NCI-H2227 (cell line): ENCODE measurements around the gene MLXIPL.
"Not testable (repeated sequence)": the region's sequence is repeated elsewhere in the genome, so short reads cannot be mapped to it uniquely, and the experiment has no call there.

ENCODE experiments used
- DNase-seq: peaks from one replicate; lab custom pipeline; 2025; ENCODE audit not compliant: unreplicated experiment; lab: John Stamatoyannopoulos, UW

Gene MLXIPL

DNA sequence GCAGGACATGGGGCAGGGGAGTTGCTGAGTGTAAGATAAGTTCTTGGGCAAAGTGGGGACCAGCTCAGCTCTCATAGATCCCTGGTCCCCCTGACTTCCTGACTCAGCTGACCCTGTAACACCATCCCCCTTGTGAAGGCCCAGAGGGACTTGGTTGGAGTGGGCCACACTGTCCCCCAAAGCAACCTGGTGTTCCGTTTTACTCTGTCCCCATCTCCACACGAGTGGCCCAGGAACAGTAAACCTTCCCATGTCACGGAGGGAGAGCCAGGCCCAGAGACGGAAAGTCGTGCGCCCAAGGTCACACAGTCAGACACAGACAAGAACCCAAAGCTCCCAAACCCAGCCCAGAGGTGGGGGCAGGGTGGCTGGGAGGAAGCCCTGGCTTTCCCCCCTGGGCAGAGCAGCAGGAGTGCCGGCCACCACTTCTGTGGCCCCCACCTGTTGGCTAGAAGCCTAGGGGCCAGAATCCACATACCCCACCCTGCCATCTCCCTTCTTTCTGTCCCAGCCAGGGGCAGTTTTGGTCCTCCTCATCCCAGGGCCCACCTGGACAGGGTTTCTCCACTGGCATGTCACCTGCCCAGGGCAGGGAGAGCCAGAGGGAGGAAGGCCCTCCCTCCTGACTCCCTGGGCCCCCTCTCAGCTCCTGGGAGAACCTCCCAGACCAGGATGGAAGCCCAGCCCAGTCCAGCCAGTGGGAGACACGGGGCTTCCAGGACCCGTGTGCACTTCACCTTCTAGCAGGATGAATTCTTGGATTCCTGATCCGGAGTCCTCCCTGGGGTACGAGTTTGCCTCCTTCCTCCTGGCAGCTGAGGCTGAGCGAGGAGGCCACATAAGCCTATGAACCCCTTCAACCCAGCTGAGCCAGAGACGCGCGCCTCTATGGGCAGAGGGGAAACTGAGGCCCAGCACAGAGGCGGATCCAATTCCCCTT is 22.7 kb upstream of the MLXIPL start:
- no peak for DNase-seq

- no peak for DNase-seq
Measured at GRCh38 chr7:73645643-73646174, 21.4 kb upstream of the MLXIPL start.

DNA sequence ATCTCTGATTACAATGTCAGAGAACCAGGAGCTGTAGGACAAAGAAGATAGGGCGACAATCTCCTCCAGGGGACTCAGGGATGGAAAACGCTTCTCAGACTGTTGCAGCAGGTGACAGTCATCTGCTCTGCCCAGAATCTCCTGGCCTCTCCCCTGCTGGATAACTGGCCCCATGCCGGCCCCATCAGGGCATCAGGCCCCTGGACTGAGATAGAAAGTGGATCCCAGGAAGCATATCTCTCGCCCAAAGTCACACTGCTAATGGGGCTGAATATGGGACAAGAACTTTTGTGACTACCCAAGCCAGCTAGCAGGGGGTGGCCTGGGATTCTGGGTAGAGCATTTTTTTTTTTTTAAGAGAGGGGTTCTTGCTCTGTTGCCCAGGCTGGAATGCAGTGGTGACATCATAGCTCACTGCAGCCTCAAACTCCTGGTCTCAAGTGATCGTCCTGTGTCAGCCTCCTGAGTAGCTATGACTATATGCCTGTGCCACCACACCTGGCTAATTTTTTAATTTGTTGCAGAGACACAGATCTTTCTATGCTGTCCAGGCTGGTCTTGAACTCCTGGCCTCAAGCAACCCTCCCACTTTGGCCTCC is 20.5 kb upstream of the MLXIPL start:
- DNase-seq = no peak

- DNase-seq = no peak
Measured at GRCh38 chr7:73642834-73643233, 18.5 kb upstream of the MLXIPL start.

DNA sequence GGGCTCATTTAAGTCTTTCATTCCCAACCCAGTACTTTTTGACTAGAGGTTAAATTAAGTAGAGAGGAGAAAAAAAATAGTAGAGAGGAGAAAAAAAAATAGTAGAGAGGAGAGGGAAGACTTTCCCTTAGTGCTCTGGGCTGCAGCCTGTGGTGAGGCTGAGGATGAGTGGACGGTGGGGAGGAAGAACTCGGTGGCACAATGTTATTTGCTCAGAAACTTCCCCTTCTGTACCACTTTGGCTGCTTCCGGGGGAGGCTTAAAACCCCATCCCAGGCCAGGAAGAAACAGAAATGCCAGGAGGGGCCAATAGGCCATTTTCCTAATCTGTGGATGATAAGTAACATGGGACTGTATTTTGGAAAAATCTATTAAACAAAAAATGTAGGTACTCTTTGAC is 14.6 kb upstream of the MLXIPL start:
- DNase-seq = no peak

DNA sequence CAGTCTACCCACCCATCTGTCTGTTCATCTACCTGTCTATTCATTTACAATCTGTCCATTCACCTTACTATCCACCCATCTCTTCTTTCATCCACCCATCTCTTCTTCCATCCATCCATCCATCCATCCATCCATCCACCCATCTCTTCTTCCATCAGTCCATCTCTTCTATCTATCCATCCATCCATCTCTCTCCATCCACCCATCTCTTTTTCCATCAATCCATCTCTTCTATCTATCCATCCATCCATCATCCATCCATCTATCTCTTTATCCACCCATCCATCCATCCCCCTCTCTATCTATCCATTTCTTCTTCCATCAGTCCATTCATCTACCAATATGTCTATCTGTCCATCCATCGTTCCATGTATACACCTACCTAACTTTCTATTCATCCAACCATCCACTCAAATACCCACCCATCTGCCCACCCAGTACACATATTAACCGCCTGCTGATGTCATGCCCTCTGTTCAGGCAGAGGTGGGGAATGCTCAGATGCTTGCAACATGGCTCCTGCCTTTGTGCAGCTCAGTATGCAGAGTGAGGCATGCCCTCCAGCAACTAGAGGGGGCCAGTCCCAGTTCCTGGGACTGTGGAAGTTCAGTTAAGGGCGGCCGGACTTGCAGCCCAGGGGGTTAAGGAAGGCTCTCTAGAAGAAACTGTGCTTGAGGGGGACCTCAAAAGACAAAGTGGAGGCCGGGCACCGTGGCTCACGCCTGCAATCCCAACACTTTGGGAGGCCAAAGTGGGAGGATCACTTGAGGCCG is 11.3 kb upstream of the MLXIPL start:
- no peak for DNase-seq

DNA sequence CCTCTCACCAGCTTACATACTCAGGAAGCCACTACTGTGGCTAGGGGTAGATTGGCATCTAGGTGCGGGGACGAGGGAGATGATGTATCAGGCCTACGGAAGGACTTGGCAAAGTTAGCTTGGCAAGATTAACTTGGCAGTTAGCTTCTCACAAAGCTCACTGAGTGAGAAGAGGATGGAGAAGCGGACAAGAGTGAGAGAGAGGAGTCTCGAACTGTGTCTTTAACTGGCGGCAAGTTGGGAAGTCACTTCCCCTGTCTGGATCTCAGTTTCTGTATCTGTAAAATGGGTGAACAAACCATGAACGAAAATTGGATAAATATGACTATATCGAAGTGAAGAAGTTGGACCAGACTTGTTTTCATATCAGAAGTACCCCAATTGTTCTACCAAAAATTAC is 9.5 kb upstream of the MLXIPL start:
- no peak for DNase-seq

GRCh38 chr7:73633323-73633722 is 9.0 kb upstream of the MLXIPL start:
- DNase-seq = no peak

GRCh38 chr7:73631558-73631957 is 7.2 kb upstream of the MLXIPL start:
- DNase-seq = no peak

- DNase-seq = no peak
Measured at GRCh38 chr7:73628504-73628903, 4.2 kb upstream of the MLXIPL start.

- no peak for DNase-seq
Measured at GRCh38 chr7:73626814-73627213, 2.5 kb upstream of the MLXIPL start.

- no peak for DNase-seq
Measured at GRCh38 chr7:73625276-73625675, 954 bp upstream of the MLXIPL start.

GRCh38 chr7:73624669-73625001 is 313 bp upstream of the MLXIPL start:
- no peak for DNase-seq

DNA sequence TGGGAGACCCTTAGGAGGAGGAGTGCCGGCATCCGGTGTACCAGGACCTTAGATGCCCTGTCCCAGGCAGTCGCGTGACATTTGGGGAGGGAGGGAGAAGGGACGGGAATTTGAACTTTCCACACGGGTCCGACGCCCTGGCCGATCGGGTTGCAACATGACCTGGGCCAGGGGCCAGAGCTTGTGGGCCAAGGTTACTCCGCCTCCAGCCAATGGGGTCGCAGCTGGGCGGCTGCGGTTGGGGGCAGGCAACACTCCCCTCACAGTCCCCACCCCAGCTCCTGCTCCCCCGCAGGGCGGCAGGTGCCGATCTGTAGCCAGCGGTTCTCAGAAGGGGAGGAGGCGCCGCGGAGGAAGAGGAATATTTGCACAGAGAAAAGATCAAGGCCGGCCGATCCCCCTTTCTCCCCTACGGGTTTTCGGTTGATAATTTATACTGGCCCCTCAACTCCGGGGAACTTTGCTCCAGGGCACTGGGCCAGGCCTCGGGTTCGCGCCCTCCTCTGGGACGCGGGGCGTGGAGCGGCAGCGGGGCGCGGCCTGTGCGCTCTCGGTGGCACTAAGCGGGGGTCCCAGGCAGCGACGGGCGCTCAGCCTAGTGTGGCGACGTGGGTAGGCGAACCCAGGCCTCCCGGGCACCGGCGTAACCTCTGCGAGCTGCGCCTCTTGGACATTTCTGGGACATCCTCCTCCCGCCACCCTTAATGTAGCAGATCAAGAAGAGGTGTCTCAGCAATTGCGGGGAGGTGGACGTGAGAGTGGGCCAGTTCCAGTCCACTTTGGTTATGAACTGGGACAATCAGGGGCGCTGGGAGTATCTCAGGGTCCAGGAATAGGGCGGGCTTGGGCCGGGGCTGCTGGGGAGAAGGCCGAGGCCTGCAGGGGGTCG is 1.2 kb downstream of the MLXIPL start:
- DNase-seq = no peak

- no peak for DNase-seq
Measured at GRCh38 chr7:73622527-73622908, 1.8 kb downstream of the MLXIPL start.

DNA sequence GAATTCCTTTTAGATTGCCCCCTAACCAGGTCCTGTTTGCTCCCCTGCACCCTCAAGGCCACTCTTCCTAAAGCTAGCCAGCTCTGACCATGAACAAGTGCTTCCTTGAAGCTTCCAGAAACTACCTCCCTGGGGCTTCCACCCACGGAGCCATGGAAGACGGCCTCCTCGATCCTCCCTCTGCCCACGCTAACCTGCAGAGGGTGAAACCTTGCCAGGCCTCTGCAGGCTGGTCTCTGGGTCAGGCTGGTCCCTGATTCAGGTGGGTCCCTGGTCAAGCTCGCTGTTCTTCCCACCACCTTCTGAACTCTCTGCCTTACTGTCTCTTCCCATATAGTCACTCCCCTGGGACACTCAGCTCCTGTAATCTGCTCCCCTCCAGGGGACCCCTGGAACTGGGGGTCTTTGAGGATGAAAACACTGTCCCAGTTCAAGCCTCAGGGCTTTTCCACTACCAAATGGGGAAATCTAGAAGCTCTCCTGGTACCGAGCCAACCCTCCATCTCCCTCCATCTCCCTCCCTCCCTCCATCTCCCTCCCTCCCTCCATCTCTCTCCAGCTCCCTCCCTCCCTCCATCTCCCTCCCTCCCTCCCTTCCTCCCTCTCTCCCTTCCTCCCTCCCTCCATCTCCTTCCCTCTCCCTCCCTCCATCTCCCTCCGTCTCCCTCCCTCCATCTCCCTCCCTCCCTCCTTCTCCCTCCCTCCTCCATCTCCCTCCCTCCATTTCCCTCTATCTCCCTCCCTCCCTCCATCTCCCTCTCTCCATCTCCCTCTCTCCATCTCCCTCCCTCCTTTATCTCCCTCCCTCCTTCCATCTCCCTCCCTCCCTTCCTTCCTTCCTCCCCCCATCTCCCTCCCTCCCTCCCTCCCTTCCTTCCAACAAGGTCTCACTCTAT is 2.9 kb downstream of the MLXIPL start:
- no peak for DNase-seq

DNA sequence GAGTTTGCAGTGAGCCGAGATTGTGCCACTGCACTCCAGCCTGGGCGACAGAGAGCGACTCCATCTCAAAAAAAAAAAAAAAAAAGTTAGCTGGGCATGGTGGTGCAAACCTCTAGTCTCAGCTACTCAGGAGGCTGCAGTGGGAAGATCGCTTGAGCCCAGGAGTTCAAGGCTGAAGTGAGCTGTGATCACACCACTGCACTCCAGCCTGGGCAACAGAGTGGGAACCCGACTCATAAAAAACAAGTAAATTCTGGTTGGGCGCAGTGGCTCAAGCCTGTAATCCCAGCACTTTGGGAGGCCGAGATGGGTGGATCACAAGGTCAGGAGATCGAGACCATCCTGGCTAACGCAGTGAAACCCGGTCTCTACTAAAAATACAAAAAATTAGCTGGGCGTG is 4.9 kb downstream of the MLXIPL start:
- DNase-seq = not testable (repeated sequence)

GRCh38 chr7:73618538-73618937 is 5.8 kb downstream of the MLXIPL start:
- no peak for DNase-seq

- not testable (repeated sequence) for DNase-seq
Measured at GRCh38 chr7:73617520-73617919, 6.8 kb downstream of the MLXIPL start.

DNA sequence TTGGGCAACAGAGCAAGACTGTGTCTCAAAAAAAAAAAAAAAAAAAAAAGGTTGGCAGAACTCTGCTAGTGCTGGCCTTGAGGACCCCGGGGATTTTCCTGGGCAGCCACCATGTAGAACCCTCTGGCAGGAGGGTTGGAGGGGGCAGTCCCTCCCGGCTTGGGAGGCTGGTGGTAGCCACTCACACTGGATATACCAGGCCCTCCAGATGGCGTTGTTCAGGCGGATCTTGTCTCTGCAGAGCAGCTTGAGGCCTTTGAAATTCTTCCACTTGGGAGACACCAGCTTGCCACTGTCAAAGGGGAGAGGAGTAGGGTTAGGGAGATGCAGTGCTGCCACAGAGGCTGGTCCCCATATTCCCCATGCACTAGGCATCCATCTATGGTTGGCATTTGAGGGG is 8.4 kb downstream of the MLXIPL start:
- no peak for DNase-seq
